Astrocyte (in vitro differentiated cells and primary cell): Measurements from ENCODE around the gene CINP. TPM values are rescaled to one million over a fixed set of nuclear protein-coding genes. Genes with fewer than 3 reads are reported as not detected.

Source experiments
- DNase-seq: peaks from one replicate; pipeline ENCODE4 v3.0.0-alpha.2; 2010; ENCODE audit warnings: low read depth
- FAIRE-seq: peaks from 2 replicates; lab custom pipeline; 2011; peaks lifted over from hg19 to GRCh38; lab: Jason Lieb, UNC
- H2AFZ ChIP-seq: 2 replicates; pipeline ENCODE4 v1.6.0; 2012; ENCODE audit warnings: low read depth, low read length, inconsistent platforms
- H3K27ac ChIP-seq: 2 replicates; pipeline ENCODE4 v1.5.1; 2011; ENCODE audit warnings: low read depth, low read length, inconsistent platforms
- H3K27me3 ChIP-seq: 2 replicates; pipeline ENCODE4 v1.6.0; 2011; ENCODE audit warnings: low read length, inconsistent platforms; ENCODE audit not compliant: insufficient read depth
- H3K36me3 ChIP-seq: 2 replicates; pipeline ENCODE4 v1.5.1; 2011; ENCODE audit warnings: low read length, inconsistent platforms; ENCODE audit not compliant: insufficient read depth
- H3K4me1 ChIP-seq: 2 replicates; pipeline ENCODE4 v1.5.1; 2011; ENCODE audit warnings: low read length, inconsistent platforms; ENCODE audit not compliant: insufficient read depth
- H3K4me2 ChIP-seq: 2 replicates; pipeline ENCODE4 v1.6.0; 2012; ENCODE audit warnings: low read length, inconsistent platforms
- H3K4me3 ChIP-seq: 2 replicates; pipeline ENCODE4 v1.5.1; 2011; ENCODE audit warnings: low read depth, mild to moderate bottlenecking, low read length, inconsistent platforms; ENCODE audit not compliant: insufficient read depth
- H3K79me2 ChIP-seq: 2 replicates; pipeline ENCODE4 v1.6.0; 2012; ENCODE audit warnings: mild to moderate bottlenecking, low read length, inconsistent platforms; ENCODE audit not compliant: insufficient read depth
- H3K9ac ChIP-seq: 2 replicates; pipeline ENCODE4 v1.6.0; 2012; ENCODE audit warnings: mild to moderate bottlenecking, low read length, inconsistent platforms
- H3K9me3 ChIP-seq: 2 replicates; pipeline ENCODE4 v1.5.1; 2012; ENCODE audit warnings: low read depth, mild to moderate bottlenecking, low read length, inconsistent platforms; ENCODE audit not compliant: insufficient read depth
- H4K20me1 ChIP-seq: 2 replicates; pipeline ENCODE4 v1.6.0; 2012; ENCODE audit warnings: low read length, inconsistent platforms; ENCODE audit not compliant: insufficient read depth
- H3K27ac Mint-ChIP-seq: one replicate; pipeline ENCODE4 v1.8.0; 2021; ENCODE audit warnings: mild to moderate bottlenecking, mixed read lengths; ENCODE audit not compliant: unreplicated experiment
- H3K27me3 Mint-ChIP-seq: one replicate; pipeline ENCODE4 v1.8.0; 2021; ENCODE audit warnings: low read depth, mixed read lengths; ENCODE audit not compliant: unreplicated experiment
- H3K36me3 Mint-ChIP-seq: one replicate; pipeline ENCODE4 v1.8.0; 2021; ENCODE audit warnings: low read depth, mixed read lengths; ENCODE audit not compliant: unreplicated experiment
- H3K4me1 Mint-ChIP-seq: one replicate; pipeline ENCODE4 v1.8.0; 2021; ENCODE audit warnings: low read depth, mixed read lengths; ENCODE audit not compliant: unreplicated experiment
- H3K4me3 Mint-ChIP-seq: one replicate; pipeline ENCODE4 v1.8.0; 2021; ENCODE audit warnings: mild to moderate bottlenecking, moderate library complexity, mixed read lengths; ENCODE audit not compliant: unreplicated experiment
- H3K9me3 Mint-ChIP-seq: one replicate; pipeline ENCODE4 v1.8.0; 2021; ENCODE audit warnings: mild to moderate bottlenecking, mixed read lengths; ENCODE audit not compliant: unreplicated experiment
- EZH2 ChIP-seq: IDR thresholded peaks from 2 replicates; pipeline ENCODE4 v1.6.1; 2012; ENCODE audit warnings: mild to moderate bottlenecking, low read length, inconsistent platforms; ENCODE audit not compliant: insufficient read depth
- total RNA-seq: library from RNA; stranded (reverse); gene quantifications from 2 replicates; pipeline ENCODE4 v1.2.1, GENCODE V29; 2021
- TF ChIP-seq, protein P1 (sequence below): IDR thresholded peaks from 2 replicates; pipeline ENCODE4 v1.5.1; 2011; ENCODE audit warnings: low read depth, mild to moderate bottlenecking, inconsistent platforms, low read length, moderate library complexity; ENCODE audit not compliant: insufficient read depth

CINP gene
- total RNA-seq, 1 donor from 2014 or later, result 34.9 TPM

DNA sequence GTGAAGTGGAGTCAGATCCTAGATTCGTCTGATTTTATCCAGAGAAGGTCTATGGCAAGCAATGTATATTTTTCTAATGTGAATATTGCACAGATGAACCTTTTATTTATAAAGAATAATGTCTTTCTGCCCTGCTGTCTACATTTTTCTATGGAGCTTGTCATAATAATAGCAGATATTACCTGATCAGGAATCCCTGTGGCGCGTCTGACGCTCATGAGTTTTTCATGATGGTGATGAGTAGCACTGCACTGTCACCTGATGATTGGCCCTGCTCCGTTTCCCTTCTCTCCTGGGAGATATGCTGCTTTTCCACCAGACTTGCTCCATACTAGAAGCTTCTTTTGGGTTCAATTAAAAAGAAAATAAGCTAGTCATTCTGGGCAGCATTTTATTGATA is 20.5 kb downstream of the CINP start:
- TF ChIP-seq, protein P1, sequence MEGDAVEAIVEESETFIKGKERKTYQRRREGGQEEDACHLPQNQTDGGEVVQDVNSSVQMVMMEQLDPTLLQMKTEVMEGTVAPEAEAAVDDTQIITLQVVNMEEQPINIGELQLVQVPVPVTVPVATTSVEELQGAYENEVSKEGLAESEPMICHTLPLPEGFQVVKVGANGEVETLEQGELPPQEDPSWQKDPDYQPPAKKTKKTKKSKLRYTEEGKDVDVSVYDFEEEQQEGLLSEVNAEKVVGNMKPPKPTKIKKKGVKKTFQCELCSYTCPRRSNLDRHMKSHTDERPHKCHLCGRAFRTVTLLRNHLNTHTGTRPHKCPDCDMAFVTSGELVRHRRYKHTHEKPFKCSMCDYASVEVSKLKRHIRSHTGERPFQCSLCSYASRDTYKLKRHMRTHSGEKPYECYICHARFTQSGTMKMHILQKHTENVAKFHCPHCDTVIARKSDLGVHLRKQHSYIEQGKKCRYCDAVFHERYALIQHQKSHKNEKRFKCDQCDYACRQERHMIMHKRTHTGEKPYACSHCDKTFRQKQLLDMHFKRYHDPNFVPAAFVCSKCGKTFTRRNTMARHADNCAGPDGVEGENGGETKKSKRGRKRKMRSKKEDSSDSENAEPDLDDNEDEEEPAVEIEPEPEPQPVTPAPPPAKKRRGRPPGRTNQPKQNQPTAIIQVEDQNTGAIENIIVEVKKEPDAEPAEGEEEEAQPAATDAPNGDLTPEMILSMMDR, result no peak
- TF ChIP-seq EZH2, result no peak
- H3K4me1 Mint-ChIP-seq, result no peaks in the 10 kb centered on the region
- no peaks in the 10 kb centered on the region for H4K20me1 ChIP-seq
- H3K27ac ChIP-seq, result no peak overlapping the region
- peaks cover 23% of the 10 kb centered on the region for H3K36me3 ChIP-seq
- H3K27me3 ChIP-seq, result no peaks in the 10 kb centered on the region
- H3K9me3 Mint-ChIP-seq, result no peaks in the 10 kb centered on the region
- H3K9ac ChIP-seq, result no peak overlapping the region
- H3K4me3 Mint-ChIP-seq, result no peak overlapping the region
- no peaks in the 10 kb centered on the region for H3K9me3 ChIP-seq
- no peaks in the 10 kb centered on the region for H3K27me3 Mint-ChIP-seq
- H3K27ac Mint-ChIP-seq, result no peak overlapping the region
- H3K36me3 Mint-ChIP-seq, result peaks cover 17% of the 10 kb centered on the region
- no peak for DNase-seq
- no peaks in the 10 kb centered on the region for H3K79me2 ChIP-seq
- H3K4me2 ChIP-seq, result no peak overlapping the region
- no peak for FAIRE-seq
- H3K4me3 ChIP-seq, result no peak overlapping the region
- no peak overlapping the region for H2AFZ ChIP-seq
- H3K4me1 ChIP-seq, result no peaks in the 10 kb centered on the region

GRCh38 chr14:102341566-102341965 is 21.1 kb downstream of the CINP start:
- Mint-ChIP-seq H3K9me3 (no peaks in the 10 kb centered on the region), H3K4me3 (no peak overlapping the region), H3K4me1 (no peaks in the 10 kb centered on the region), H3K27me3 (no peaks in the 10 kb centered on the region), H3K27ac (no peak overlapping the region), H3K36me3 (peaks cover 17% of the 10 kb centered on the region)
- Histone ChIP-seq H3K4me2 (no peak overlapping the region), H4K20me1 (no peaks in the 10 kb centered on the region), H3K9ac (no peak overlapping the region), H3K4me1 (no peaks in the 10 kb centered on the region), H2AFZ (no peak overlapping the region), H3K27ac (no peak overlapping the region), H3K36me3 (peaks cover 26% of the 10 kb centered on the region), H3K79me2 (no peaks in the 10 kb centered on the region), H3K4me3 (no peak overlapping the region), H3K9me3 (no peaks in the 10 kb centered on the region), H3K27me3 (no peaks in the 10 kb centered on the region)
- no peak for DNase-seq
- TF ChIP-seq, protein P1, result no peak
- TF ChIP-seq EZH2, result no peak
- FAIRE-seq, result no peak

- H3K27ac ChIP-seq, result no peak overlapping the region
- H3K36me3 ChIP-seq, result peaks cover 17% of the 10 kb centered on the region
- H3K27me3 Mint-ChIP-seq, result no peaks in the 10 kb centered on the region
- no peak overlapping the region for H3K27ac Mint-ChIP-seq
- H3K4me2 ChIP-seq, result no peak overlapping the region
- no peak overlapping the region for H2AFZ ChIP-seq
- DNase-seq (no peak), FAIRE-seq (no peak)
- H3K4me3 Mint-ChIP-seq, result no peak overlapping the region
- H3K36me3 Mint-ChIP-seq, result peaks cover 12% of the 10 kb centered on the region
- no peaks in the 10 kb centered on the region for H3K79me2 ChIP-seq
- no peak for TF ChIP-seq EZH2
- TF ChIP-seq, protein P1, result no peak
- no peaks in the 10 kb centered on the region for H3K9me3 ChIP-seq
- no peak overlapping the region for H3K4me3 ChIP-seq
- no peaks in the 10 kb centered on the region for H3K4me1 Mint-ChIP-seq
- H3K9me3 Mint-ChIP-seq, result no peaks in the 10 kb centered on the region
- H3K9ac ChIP-seq, result no peak overlapping the region
- H3K27me3 ChIP-seq, result no peaks in the 10 kb centered on the region
- H3K4me1 ChIP-seq, result no peaks in the 10 kb centered on the region
- no peaks in the 10 kb centered on the region for H4K20me1 ChIP-seq
These were observed 24.0 kb downstream of the CINP start for GRCh38 chr14:102338724-102339123.
